ENCODE results near the gene MBIP.

MBIP gene

GRCh38 chr14:36284971-36285595 is 35.4 kb downstream of the MBIP start:
- no peak for DNase-seq (ENCODE audit: extremely low read depth, low read depth)
- TF ChIP-seq CTCF (IDR thresholded peaks at IDR 0.05; ENCODE audit: low read depth, low read length, missing control alignments) = no peak
- no peak overlapping the region for H3K4me3 ChIP-seq (replicated peaks; ENCODE audit: low read depth, low read length)

GRCh38 chr14:36281309-36281708 is 39.1 kb downstream of the MBIP start:
- DNase-seq (ENCODE audit: extremely low read depth, low read depth) = no peak
- no peak for TF ChIP-seq CTCF (IDR thresholded peaks at IDR 0.05; ENCODE audit: low read depth, low read length, missing control alignments)
- no peak overlapping the region for H3K4me3 ChIP-seq (replicated peaks; ENCODE audit: low read depth, low read length)

- H3K4me3 ChIP-seq (replicated peaks; ENCODE audit: low read depth, low read length) = no peak overlapping the region
- no peak for TF ChIP-seq CTCF (IDR thresholded peaks at IDR 0.05; ENCODE audit: low read depth, low read length, missing control alignments)
- DNase-seq (ENCODE audit: extremely low read depth, low read depth) = no peak
These were observed 40.9 kb downstream of the MBIP start for GRCh38 chr14:36279306-36280190.

GRCh38 chr14:36275741-36276140 is 44.7 kb downstream of the MBIP start:
- H3K4me3 ChIP-seq (replicated peaks; ENCODE audit: low read depth, low read length) = no peak overlapping the region
- no peak for TF ChIP-seq CTCF (IDR thresholded peaks at IDR 0.05; ENCODE audit: low read depth, low read length, missing control alignments)
- DNase-seq (ENCODE audit: extremely low read depth, low read depth) = no peak

- H3K4me3 ChIP-seq (replicated peaks; ENCODE audit: low read depth, low read length) = no peak overlapping the region
- no peak for DNase-seq (ENCODE audit: extremely low read depth, low read depth)
- TF ChIP-seq CTCF (IDR thresholded peaks at IDR 0.05; ENCODE audit: low read depth, low read length, missing control alignments) = no peak
These were observed 48.2 kb downstream of the MBIP start for GRCh38 chr14:36271939-36272907.

- no peak for TF ChIP-seq CTCF (IDR thresholded peaks at IDR 0.05; ENCODE audit: low read depth, low read length, missing control alignments)
- no peak overlapping the region for H3K4me3 ChIP-seq (replicated peaks; ENCODE audit: low read depth, low read length)
- DNase-seq (ENCODE audit: extremely low read depth, low read depth) = no peak
These were observed 49.2 kb downstream of the MBIP start for GRCh38 chr14:36271222-36271621.
